Esophagus muscularis mucosa (tissue), 3 donors: Measurements from ENCODE around the gene SF3B1.

Source experiments
- EP300 ChIP-seq: sonication (generic); formaldehyde crosslinking; IDR thresholded peaks from one replicate; pipeline ENCODE4 v1.6.1; 2017; ENCODE audit warnings: antibody characterized with exemption
- TF ChIP-seq, protein P1 (sequence below), 3 experiments: fragments of 200-600 bp in 2 of 3; fragments of 450-650 bp in 1 of 3; sonication (generic) in 2 of 3; IDR thresholded peaks; one replicate each; pipeline ENCODE4 v1.5.1; 2017 to 2019; ENCODE audit warnings: antibody characterized with exemption in 3 of 3, mild to moderate bottlenecking in 2 of 3, moderate library complexity in 1 of 3

DNA sequence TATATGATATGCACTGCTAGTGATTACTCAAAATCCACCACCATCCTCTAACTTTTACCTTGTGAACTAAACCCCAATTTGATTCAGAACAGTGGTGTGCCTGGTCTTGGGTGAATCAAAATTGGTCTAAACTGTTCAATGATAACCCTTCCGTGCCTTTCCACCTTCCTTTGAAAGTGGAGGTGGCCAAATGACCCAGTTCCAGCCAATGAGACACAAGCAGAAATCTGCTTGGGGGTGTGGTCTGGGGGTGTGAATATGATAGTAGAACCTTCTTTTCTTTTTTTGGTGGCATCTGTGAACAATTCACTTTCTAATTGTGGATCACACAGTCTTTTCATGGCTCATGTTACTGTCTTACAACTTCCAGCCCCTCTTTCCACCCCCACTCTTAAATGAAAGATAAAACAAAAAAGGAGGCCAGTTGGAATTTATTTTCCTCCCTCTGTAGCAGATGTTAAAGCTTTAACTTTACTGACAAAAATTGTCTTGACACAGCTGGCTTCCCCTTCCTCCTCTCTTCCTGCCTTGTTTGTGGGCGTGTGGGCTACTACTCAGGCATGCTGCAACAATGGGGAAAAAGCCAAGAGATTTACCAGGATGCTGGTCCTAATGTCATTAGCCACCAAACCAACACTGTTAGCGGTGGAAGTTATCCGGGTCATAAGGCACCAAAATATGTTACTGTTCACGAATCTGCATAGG is 65.4 kb downstream of the SF3B1 start:
- TF ChIP-seq, protein P1, sequence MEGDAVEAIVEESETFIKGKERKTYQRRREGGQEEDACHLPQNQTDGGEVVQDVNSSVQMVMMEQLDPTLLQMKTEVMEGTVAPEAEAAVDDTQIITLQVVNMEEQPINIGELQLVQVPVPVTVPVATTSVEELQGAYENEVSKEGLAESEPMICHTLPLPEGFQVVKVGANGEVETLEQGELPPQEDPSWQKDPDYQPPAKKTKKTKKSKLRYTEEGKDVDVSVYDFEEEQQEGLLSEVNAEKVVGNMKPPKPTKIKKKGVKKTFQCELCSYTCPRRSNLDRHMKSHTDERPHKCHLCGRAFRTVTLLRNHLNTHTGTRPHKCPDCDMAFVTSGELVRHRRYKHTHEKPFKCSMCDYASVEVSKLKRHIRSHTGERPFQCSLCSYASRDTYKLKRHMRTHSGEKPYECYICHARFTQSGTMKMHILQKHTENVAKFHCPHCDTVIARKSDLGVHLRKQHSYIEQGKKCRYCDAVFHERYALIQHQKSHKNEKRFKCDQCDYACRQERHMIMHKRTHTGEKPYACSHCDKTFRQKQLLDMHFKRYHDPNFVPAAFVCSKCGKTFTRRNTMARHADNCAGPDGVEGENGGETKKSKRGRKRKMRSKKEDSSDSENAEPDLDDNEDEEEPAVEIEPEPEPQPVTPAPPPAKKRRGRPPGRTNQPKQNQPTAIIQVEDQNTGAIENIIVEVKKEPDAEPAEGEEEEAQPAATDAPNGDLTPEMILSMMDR (IDR thresholded peaks at IDR 0.05) = no peak
- no peak for TF ChIP-seq EP300
